ENCODE measurements around the gene PRR23E. TPM values are rescaled to one million over a fixed set of nuclear protein-coding genes. Genes with fewer than 3 reads are reported as not detected.

Gene PRR23E
- total RNA-seq, 1 donor from 2014 or later = not detected

- ATAC-seq (no peak), DNase-seq (no peak)
- no peak for TF ChIP-seq CTCF (IDR thresholded peaks at IDR 0.05)
- Histone ChIP-seq H3K27me3 (ENCODE audit: low read depth) (no peaks in the 10 kb centered on the region), H3K36me3 (no peaks in the 10 kb centered on the region), H3K9me3 (no peaks in the 10 kb centered on the region), H3K4me1 (no peaks in the 10 kb centered on the region), H3K27ac (no peak overlapping the region), H3K4me3 (no peak overlapping the region)
- intact Hi-C loops (cut with DNase I) = no loop called here
Observed at GRCh38 chr3:127149621-127150310, 43.2 kb upstream of the PRR23E start.

GRCh38 chr3:127150513-127151250 is 42.2 kb upstream of the PRR23E start:
- ATAC-seq (no peak), DNase-seq (no peak)
- TF ChIP-seq CTCF (IDR thresholded peaks at IDR 0.05) = no peak
- Histone ChIP-seq H3K4me3 (no peak overlapping the region), H3K36me3 (no peaks in the 10 kb centered on the region), H3K9me3 (no peaks in the 10 kb centered on the region), H3K27ac (no peak overlapping the region), H3K4me1 (no peaks in the 10 kb centered on the region), H3K27me3 (ENCODE audit: low read depth) (no peaks in the 10 kb centered on the region)
- intact Hi-C loops (cut with DNase I) = no loop called here

GRCh38 chr3:127151251-127151564 is 41.7 kb upstream of the PRR23E start:
- no peaks in the 10 kb centered on the region for H3K27me3 ChIP-seq (ENCODE audit: low read depth)
- TF ChIP-seq CTCF (IDR thresholded peaks at IDR 0.05) = no peak
- H3K4me1 ChIP-seq = no peaks in the 10 kb centered on the region
- no peak overlapping the region for H3K27ac ChIP-seq
- ATAC-seq = no peak
- H3K36me3 ChIP-seq = no peaks in the 10 kb centered on the region
- H3K4me3 ChIP-seq = no peak overlapping the region
- H3K9me3 ChIP-seq = no peaks in the 10 kb centered on the region
- DNase-seq = no peak
- intact Hi-C loops (cut with DNase I) = no loop called here

- Histone ChIP-seq H3K27ac (no peak overlapping the region), H3K4me3 (no peak overlapping the region), H3K27me3 (ENCODE audit: low read depth) (no peaks in the 10 kb centered on the region), H3K4me1 (no peaks in the 10 kb centered on the region), H3K36me3 (no peaks in the 10 kb centered on the region), H3K9me3 (no peaks in the 10 kb centered on the region)
- no peak for TF ChIP-seq CTCF (IDR thresholded peaks at IDR 0.05)
- no peak for DNase-seq
- intact Hi-C loops (cut with DNase I) = no loop called here
- no peak for ATAC-seq
Observed at GRCh38 chr3:127151992-127152650, 40.8 kb upstream of the PRR23E start.

- no peak for DNase-seq
- no peak for TF ChIP-seq CTCF (IDR thresholded peaks at IDR 0.05)
- intact Hi-C loops (cut with DNase I) = no loop called here
Observed at GRCh38 chr3:127152684-127153505, 40.0 kb upstream of the PRR23E start.

More at GRCh38 chr3:127152684-127153505, 40.0 kb upstream of the PRR23E start:
- no peaks in the 10 kb centered on the region for H3K9me3 ChIP-seq
- no peak for ATAC-seq
- H3K4me3 ChIP-seq = no peak overlapping the region
- no peaks in the 10 kb centered on the region for H3K36me3 ChIP-seq
- H3K27ac ChIP-seq = no peak overlapping the region
- H3K4me1 ChIP-seq = no peaks in the 10 kb centered on the region
- H3K27me3 ChIP-seq (ENCODE audit: low read depth) = peaks cover 3% of the 10 kb centered on the region

Measured in lower lobe of right lung (tissue), 2 donors.